ENCODE measurements around the gene ATG7. TPM values are rescaled to one million over a fixed set of nuclear protein-coding genes. Genes with fewer than 3 reads are reported as not detected.

The ATG7 gene
- total RNA-seq, 6 experiments from 2014 or later, result 44.5 to 53.0 (median 49.3) TPM

DNA sequence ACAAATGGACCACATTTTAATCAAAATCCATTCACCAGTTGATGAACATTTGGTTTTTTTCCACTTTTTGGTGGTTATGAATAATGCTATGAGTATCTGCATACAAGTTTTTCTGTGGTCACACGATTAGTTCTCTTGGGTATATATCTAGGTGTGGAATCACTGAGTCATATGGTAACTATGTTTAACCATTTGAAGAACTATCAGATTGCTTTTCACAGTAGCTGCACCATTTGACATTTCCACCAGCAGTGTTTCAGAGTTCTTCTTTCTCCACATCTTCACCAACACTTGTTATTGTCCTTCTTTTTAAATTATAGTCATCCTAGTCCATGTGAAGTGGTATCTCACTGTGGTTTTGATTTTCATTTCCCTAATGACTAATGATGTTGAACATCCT is 33.3 kb upstream of the ATG7 start:
- Mint-ChIP-seq H3K9me3 (peaks cover 16% of the 10 kb centered on the region), H3K4me1 (ENCODE audit: low read depth) (peaks cover 64% of the 10 kb centered on the region), H3K27me3 (ENCODE audit: insufficient read depth) (peaks cover 1% of the 10 kb centered on the region; the same call in 1 of the 2 replicates), H3K4me3 (peak overlapping the region; percentile 79), H3K36me3 (ENCODE audit: low read depth) (peaks cover 30% of the 10 kb centered on the region), H3K27ac (peak overlapping the region; percentile 97)
- peak; percentile 94 for DNase-seq
- TF ChIP-seq, protein P1, sequence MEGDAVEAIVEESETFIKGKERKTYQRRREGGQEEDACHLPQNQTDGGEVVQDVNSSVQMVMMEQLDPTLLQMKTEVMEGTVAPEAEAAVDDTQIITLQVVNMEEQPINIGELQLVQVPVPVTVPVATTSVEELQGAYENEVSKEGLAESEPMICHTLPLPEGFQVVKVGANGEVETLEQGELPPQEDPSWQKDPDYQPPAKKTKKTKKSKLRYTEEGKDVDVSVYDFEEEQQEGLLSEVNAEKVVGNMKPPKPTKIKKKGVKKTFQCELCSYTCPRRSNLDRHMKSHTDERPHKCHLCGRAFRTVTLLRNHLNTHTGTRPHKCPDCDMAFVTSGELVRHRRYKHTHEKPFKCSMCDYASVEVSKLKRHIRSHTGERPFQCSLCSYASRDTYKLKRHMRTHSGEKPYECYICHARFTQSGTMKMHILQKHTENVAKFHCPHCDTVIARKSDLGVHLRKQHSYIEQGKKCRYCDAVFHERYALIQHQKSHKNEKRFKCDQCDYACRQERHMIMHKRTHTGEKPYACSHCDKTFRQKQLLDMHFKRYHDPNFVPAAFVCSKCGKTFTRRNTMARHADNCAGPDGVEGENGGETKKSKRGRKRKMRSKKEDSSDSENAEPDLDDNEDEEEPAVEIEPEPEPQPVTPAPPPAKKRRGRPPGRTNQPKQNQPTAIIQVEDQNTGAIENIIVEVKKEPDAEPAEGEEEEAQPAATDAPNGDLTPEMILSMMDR (IDR thresholded peaks at IDR 0.05), result no peak

DNA sequence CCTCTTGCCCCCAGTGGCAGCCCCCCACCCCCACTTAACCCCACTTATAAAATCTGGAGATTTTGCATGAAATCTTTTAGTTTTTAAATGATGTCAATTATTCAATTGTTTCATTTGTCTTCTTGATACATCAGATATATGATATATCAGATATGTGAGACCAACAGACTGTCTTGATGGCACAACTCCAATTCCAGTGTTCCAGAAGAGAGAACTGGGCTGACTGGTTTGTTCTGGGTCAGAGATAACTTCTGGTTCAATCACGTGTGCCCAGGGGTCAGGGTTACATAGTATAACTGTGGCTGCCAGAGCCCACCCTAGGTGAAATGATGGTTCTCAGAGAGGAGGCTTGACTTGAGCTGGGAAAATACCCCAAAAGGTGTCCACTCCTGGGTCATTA is 32.4 kb upstream of the ATG7 start:
- Mint-ChIP-seq H3K4me3 (no peak overlapping the region), H3K27ac (peak overlapping the region; percentile 97)

DNA sequence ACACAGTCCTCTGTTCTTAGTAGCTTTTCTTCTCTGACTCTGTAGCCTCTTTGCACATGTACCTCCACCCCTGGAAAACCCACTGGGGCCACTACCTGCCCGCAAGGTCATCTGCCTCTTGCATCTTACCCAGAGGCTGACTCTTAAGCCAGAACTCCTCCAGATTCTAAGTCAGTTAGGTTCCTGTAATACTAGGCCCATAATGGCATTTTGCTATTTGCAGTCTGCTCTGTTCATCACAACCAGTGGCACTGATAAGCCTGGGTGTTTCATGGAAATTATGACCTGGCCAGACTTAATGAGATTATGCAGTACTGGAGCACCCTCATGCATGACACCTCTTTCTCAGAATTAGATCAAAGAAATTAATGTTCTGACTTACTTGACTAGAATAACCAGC is 31.7 kb upstream of the ATG7 start:
- TF ChIP-seq, protein P1 (IDR thresholded peaks at IDR 0.05), result no peak
- Mint-ChIP-seq H3K27ac (peak overlapping the region; percentile 17), H3K27me3 (ENCODE audit: insufficient read depth) (peaks cover 1% of the 10 kb centered on the region; the same call in 1 of the 2 replicates), H3K4me1 (ENCODE audit: low read depth) (peaks cover 69% of the 10 kb centered on the region), H3K9me3 (peaks cover 16% of the 10 kb centered on the region), H3K36me3 (ENCODE audit: low read depth) (peaks cover 35% of the 10 kb centered on the region), H3K4me3 (peak overlapping the region; percentile 35; the same call in 1 of the 2 replicates)
- no peak for DNase-seq

More for the DNA sequence above, 32.4 kb upstream of the ATG7 start:
- Mint-ChIP-seq H3K9me3 (peaks cover 16% of the 10 kb centered on the region), H3K27me3 (ENCODE audit: insufficient read depth) (peaks cover 1% of the 10 kb centered on the region; the same call in 1 of the 2 replicates), H3K36me3 (ENCODE audit: low read depth) (peaks cover 35% of the 10 kb centered on the region), H3K4me1 (ENCODE audit: low read depth) (peaks cover 73% of the 10 kb centered on the region)
- no peak for DNase-seq
- TF ChIP-seq, protein P1 (IDR thresholded peaks at IDR 0.05), result no peak

DNA sequence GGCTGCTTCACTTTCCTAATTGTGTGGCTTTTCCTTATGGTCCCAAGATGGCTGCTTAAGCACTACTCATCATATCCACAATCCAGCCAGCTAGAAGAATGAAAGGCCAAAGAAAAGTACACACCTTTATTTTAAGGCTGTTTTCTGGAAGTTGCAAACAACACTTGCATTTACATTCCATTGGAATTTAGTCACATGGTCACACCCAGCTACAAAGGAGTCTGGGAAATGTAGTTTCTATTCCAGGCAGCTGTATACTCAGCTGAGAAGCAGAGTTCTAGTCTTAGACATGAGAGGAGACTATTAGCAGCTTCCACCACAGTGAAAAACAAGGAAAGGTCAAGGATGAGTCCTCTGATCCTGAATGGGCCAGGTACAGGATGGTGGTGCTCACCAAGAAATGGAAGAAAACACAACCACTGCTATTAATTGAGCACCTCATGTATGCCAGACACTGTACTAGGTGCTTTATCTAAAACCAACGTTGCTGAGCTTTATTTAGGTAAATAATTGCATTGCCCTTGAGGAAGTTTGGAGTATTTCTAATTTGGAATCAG is 28.0 kb upstream of the ATG7 start:
- H3K9me3 Mint-ChIP-seq, result peaks cover 13% of the 10 kb centered on the region
- TF ChIP-seq, protein P1 (IDR thresholded peaks at IDR 0.05), result no peak
- peaks cover 41% of the 10 kb centered on the region for H3K4me1 Mint-ChIP-seq (ENCODE audit: low read depth)
- 0 out of 2 replicates have a peak overlapping the region, but pooled peaks have one; percentile 36 for H3K27ac Mint-ChIP-seq
- no peaks in the 10 kb centered on the region for H3K27me3 Mint-ChIP-seq (ENCODE audit: insufficient read depth)
- H3K4me3 Mint-ChIP-seq, result no peak overlapping the region
- peaks cover 34% of the 10 kb centered on the region for H3K36me3 Mint-ChIP-seq (ENCODE audit: low read depth)
- DNase-seq, result peak; percentile 53

DNA sequence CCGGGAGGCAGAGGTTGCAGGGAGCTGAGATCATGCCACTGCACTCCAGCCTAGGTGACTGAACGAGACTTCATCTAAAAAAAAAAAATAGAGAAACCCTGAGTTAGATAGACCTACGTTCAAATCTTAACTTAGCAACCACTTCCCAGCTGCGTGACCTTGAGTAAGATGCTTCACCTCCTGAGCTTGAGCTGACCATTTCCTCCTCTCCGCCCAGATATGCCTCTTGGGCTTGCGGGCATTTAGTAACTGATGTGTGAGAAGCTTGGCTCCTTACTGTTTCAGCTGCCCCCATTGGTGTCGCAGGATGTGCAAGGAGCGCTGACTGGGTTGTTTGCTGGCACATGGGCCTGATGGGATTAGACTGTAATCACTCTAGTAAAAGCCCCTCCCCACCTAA is 26.9 kb upstream of the ATG7 start:
- no peak overlapping the region for H3K27ac Mint-ChIP-seq

More for the DNA sequence above, 26.9 kb upstream of the ATG7 start:
- Mint-ChIP-seq H3K4me1 (ENCODE audit: low read depth) (peaks cover 31% of the 10 kb centered on the region), H3K36me3 (ENCODE audit: low read depth) (peaks cover 25% of the 10 kb centered on the region), H3K27me3 (ENCODE audit: insufficient read depth) (no peaks in the 10 kb centered on the region), H3K4me3 (no peak overlapping the region), H3K9me3 (peaks cover 4% of the 10 kb centered on the region)
- TF ChIP-seq, protein P1 (IDR thresholded peaks at IDR 0.05), result no peak
- DNase-seq, result no peak
